Measurements from ENCODE around the gene PSMD2.

GRCh38 chr3:184311633-184312032 lies 12.6 kb downstream of the PSMD2 start:
- TF ChIP-seq CTCF (IDR thresholded peaks at IDR 0.05 in 2 of 3, conservative IDR thresholded peaks at IDR 0.05 in 1 of 3; ENCODE audit: control insufficient read depth in 2 of 3, extremely low read depth in 1 of 3, insufficient read depth in 1 of 3, low read depth in 3 of 3, low read length in 3 of 3) (no peak), ZZZ3 (IDR thresholded peaks at IDR 0.05; ENCODE audit: control insufficient read depth, insufficient read length, low read depth) (no peak), NFYA (IDR thresholded peaks at IDR 0.05; ENCODE audit: borderline replicate concordance, low read depth, low read length) (no peak), BCL3 (IDR thresholded peaks at IDR 0.05; ENCODE audit: borderline replicate concordance, insufficient read depth, low read depth, low read length, poor library complexity, severe bottlenecking) (no peak), NFYB (IDR thresholded peaks at IDR 0.05; ENCODE audit: insufficient read depth, low read depth, low read length) (no peak)

Data from GM12878 (cell line).